K562 (cell line): ENCODE measurements around the gene SFMBT2.

Experiments
- ARHGAP35 ChIP-seq: fragments of 450-650 bp; IDR thresholded peaks from 2 replicates; pipeline ENCODE4 v1.6.1; 2018; ENCODE audit not compliant: partially characterized antibody
- ARNT ChIP-seq, 2 experiments: fragments of 450-650 bp; IDR thresholded peaks; 2 replicates each; pipeline ENCODE4 v1.6.1; 2016; ENCODE audit warnings: mild to moderate bottlenecking in 1 of 2
- BMI1 ChIP-seq: fragments of 150-350 bp; IDR thresholded peaks from 2 replicates; pipeline ENCODE4 v1.6.1; 2014; ENCODE audit warnings: low read length
- E2F1 ChIP-seq: sonication (generic); formaldehyde crosslinking; IDR thresholded peaks from 2 replicates; pipeline ENCODE4 v1.8.1; 2023; ENCODE audit warnings: mild to moderate bottlenecking, missing genetic modification reagents, moderate library complexity
- EZH2 ChIP-seq: IDR thresholded peaks from 2 replicates; pipeline ENCODE4 v1.6.1; 2012; ENCODE audit warnings: low read depth, mild to moderate bottlenecking, inconsistent platforms, low read length, borderline replicate concordance
- IRF2 ChIP-seq: sonication (generic); formaldehyde crosslinking; IDR thresholded peaks from 2 replicates; pipeline ENCODE4 v1.8.1; 2022; ENCODE audit warnings: mild to moderate bottlenecking, missing genetic modification reagents
- JUNB ChIP-seq: fragments of 450-650 bp; formaldehyde crosslinking; conservative IDR thresholded peaks from 2 replicates; pipeline ENCODE4 v1.4.0; 2020; ENCODE audit warnings: mild to moderate bottlenecking
- TSC22D4 ChIP-seq: fragments of 450-650 bp; IDR thresholded peaks from 2 replicates; pipeline ENCODE4 v1.6.1; 2016; ENCODE audit warnings: missing genetic modification characterization, missing biosample characterization, control low read depth
- ZNF316 ChIP-seq: fragments of 450-650 bp; IDR thresholded peaks from 2 replicates; pipeline ENCODE4 v1.6.1; 2016
- TF ChIP-seq, protein P1 (sequence below), 2 experiments: IDR thresholded peaks; 2 replicates each; pipeline ENCODE4 v1.6.1; 2012; ENCODE audit warnings: improper control_type of control experiment in 2 of 2, low read depth in 2 of 2, low read length in 2 of 2, borderline replicate concordance in 1 of 2
- TF ChIP-seq, protein P2 (sequence below), 3 experiments: IDR thresholded peaks in 2 of 3; conservative IDR thresholded peaks in 1 of 3; 2 replicates each; pipeline ENCODE4 v1.5.1; 2011 to 2012; ENCODE audit warnings: low read length in 3 of 3, mild to moderate bottlenecking in 3 of 3, control low read depth in 2 of 3, improper control_type of control experiment in 1 of 3, inconsistent platforms in 1 of 3, low read depth in 1 of 3, mixed read lengths in 1 of 3, moderate library complexity in 1 of 3; ENCODE audit not compliant: insufficient read depth in 2 of 3

DNA sequence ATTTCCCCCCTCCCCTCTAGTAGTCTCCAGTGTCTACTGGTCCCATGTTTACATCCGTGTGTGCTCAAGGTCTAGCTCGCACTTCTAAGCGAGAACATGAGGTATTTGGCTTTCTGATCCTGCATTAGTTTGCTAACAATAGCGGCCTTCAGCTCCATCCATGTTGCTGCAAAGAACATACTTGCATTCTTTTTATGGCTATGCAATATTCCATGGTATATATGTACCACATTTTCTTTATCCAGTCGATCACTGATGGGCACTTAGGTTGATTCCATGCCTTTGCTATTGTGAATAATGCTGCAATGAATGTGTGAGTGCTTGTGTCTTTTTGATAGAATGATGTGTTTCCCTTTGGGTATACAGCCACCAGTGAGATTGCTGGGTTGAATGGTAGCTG, 160.6 kb downstream of the SFMBT2 start:
- TF ChIP-seq BMI1, result no peak
- TF ChIP-seq, protein P1, sequence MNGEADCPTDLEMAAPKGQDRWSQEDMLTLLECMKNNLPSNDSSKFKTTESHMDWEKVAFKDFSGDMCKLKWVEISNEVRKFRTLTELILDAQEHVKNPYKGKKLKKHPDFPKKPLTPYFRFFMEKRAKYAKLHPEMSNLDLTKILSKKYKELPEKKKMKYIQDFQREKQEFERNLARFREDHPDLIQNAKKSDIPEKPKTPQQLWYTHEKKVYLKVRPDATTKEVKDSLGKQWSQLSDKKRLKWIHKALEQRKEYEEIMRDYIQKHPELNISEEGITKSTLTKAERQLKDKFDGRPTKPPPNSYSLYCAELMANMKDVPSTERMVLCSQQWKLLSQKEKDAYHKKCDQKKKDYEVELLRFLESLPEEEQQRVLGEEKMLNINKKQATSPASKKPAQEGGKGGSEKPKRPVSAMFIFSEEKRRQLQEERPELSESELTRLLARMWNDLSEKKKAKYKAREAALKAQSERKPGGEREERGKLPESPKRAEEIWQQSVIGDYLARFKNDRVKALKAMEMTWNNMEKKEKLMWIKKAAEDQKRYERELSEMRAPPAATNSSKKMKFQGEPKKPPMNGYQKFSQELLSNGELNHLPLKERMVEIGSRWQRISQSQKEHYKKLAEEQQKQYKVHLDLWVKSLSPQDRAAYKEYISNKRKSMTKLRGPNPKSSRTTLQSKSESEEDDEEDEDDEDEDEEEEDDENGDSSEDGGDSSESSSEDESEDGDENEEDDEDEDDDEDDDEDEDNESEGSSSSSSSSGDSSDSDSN (IDR thresholded peaks at IDR 0.05; ENCODE audit: borderline replicate concordance in 1 of 2, low read depth in 2 of 2, low read length in 2 of 2), result no peak
- TF ChIP-seq, protein P2, sequence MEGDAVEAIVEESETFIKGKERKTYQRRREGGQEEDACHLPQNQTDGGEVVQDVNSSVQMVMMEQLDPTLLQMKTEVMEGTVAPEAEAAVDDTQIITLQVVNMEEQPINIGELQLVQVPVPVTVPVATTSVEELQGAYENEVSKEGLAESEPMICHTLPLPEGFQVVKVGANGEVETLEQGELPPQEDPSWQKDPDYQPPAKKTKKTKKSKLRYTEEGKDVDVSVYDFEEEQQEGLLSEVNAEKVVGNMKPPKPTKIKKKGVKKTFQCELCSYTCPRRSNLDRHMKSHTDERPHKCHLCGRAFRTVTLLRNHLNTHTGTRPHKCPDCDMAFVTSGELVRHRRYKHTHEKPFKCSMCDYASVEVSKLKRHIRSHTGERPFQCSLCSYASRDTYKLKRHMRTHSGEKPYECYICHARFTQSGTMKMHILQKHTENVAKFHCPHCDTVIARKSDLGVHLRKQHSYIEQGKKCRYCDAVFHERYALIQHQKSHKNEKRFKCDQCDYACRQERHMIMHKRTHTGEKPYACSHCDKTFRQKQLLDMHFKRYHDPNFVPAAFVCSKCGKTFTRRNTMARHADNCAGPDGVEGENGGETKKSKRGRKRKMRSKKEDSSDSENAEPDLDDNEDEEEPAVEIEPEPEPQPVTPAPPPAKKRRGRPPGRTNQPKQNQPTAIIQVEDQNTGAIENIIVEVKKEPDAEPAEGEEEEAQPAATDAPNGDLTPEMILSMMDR (IDR thresholded peaks at IDR 0.05 in 2 of 3, conservative IDR thresholded peaks at IDR 0.05 in 1 of 3; ENCODE audit: insufficient read depth in 2 of 3, low read depth in 1 of 3, low read length in 3 of 3), result no peak
- TF ChIP-seq JUNB (CRISPR knock-in tag), result no peak
- no peak for TF ChIP-seq ZNF316
- no peak for TF ChIP-seq ARNT (IDR thresholded peaks at IDR 0.05)
- TF ChIP-seq E2F1 (CRISPR knock-in tag), result no peak
- no peak for TF ChIP-seq IRF2 (CRISPR knock-in tag)
- TF ChIP-seq TSC22D4 (tag), result no peak
- no peak for TF ChIP-seq EZH2
- no peak for TF ChIP-seq ARHGAP35
